GOT3 (cell line): ENCODE measurements around the gene SEPTIN1.
A peak's percentile ranks its signal among the peaks of the same experiment; 100 is the strongest.
"Not testable (repeated sequence)": the region's sequence is repeated elsewhere in the genome, so short reads cannot be mapped to it uniquely, and the experiment has no call there.

Experiments used
- DNase-seq: peaks from one replicate; lab custom pipeline; 2025; ENCODE audit warnings: mixed read lengths; lab: John Stamatoyannopoulos, UW

SEPTIN1 gene

GRCh38 chr16:30341971-30342370 lies 40.4 kb downstream of the SEPTIN1 start:
- DNase-seq = not testable (repeated sequence)

- no peak for DNase-seq
Measured at GRCh38 chr16:30340621-30341020, 41.7 kb downstream of the SEPTIN1 start.

- not testable (repeated sequence) for DNase-seq
Measured at GRCh38 chr16:30338715-30339114, 43.6 kb downstream of the SEPTIN1 start.

- not testable (repeated sequence) for DNase-seq
Measured at GRCh38 chr16:30337964-30338357, 44.4 kb downstream of the SEPTIN1 start.

- DNase-seq = no peak
Measured at GRCh38 chr16:30335598-30336474, 46.5 kb downstream of the SEPTIN1 start.

- peak; percentile 87 for DNase-seq
Measured at GRCh38 chr16:30335028-30335597, 47.2 kb downstream of the SEPTIN1 start.

- peak; percentile 77 for DNase-seq
Measured at GRCh38 chr16:30334473-30334989, 47.8 kb downstream of the SEPTIN1 start.
